ENCODE data around the gene FAM13B.

DNA sequence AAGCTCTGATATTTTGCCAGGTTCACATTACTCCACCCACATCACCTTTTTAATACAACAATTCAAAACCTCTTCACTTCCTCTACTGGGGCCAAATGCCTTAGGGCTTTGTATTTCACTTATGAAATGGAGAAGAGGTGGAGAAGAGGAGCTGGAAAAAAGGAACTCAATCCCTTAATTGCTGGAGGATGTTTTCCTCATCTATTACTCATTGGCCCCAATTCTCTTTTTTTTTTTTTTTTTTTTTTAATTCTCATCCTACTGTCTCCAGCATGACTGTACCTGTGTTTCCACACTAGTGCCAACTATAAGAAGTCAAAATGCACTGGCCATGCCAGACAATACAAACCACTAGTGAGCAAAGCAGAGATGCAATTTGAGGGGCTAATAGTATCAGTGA lies 20.9 kb downstream of the FAM13B start:
- TF ChIP-seq POLR2A (IDR thresholded peaks at IDR 0.05; ENCODE audit: low read depth, low read length) (no peak), SREBF1 (IDR thresholded peaks at IDR 0.05; ENCODE audit: low read length) (no peak)
- TF ChIP-seq, protein P1, sequence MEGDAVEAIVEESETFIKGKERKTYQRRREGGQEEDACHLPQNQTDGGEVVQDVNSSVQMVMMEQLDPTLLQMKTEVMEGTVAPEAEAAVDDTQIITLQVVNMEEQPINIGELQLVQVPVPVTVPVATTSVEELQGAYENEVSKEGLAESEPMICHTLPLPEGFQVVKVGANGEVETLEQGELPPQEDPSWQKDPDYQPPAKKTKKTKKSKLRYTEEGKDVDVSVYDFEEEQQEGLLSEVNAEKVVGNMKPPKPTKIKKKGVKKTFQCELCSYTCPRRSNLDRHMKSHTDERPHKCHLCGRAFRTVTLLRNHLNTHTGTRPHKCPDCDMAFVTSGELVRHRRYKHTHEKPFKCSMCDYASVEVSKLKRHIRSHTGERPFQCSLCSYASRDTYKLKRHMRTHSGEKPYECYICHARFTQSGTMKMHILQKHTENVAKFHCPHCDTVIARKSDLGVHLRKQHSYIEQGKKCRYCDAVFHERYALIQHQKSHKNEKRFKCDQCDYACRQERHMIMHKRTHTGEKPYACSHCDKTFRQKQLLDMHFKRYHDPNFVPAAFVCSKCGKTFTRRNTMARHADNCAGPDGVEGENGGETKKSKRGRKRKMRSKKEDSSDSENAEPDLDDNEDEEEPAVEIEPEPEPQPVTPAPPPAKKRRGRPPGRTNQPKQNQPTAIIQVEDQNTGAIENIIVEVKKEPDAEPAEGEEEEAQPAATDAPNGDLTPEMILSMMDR (IDR thresholded peaks at IDR 0.05 in 2 of 3, conservative IDR thresholded peaks at IDR 0.05 in 1 of 3; ENCODE audit: control insufficient read depth in 2 of 3, extremely low read depth in 1 of 3, insufficient read depth in 1 of 3, low read depth in 3 of 3, low read length in 3 of 3): no peak

Data from GM12878 (cell line).